Thymus (tissue), 14 donors: ENCODE measurements around the gene AKIRIN1. TPM values are rescaled to one million over a fixed set of nuclear protein-coding genes. Genes with fewer than 3 reads are reported as not detected.

Experiments
- DNase-seq, 9 donors: peaks; one replicate each; pipeline ENCODE4 v3.0.0-alpha.2; 2013; ENCODE audit warnings: low spot score in 9 of 9, low read depth in 6 of 9, missing footprints in 1 of 9
- H3K27ac ChIP-seq, 2 donors: one replicate each; pipeline ENCODE4 v1.5.1; 2013; ENCODE audit warnings: control low read depth in 1 of 2, low read depth in 1 of 2, low read length in 1 of 2, mild to moderate bottlenecking in 1 of 2, moderate library complexity in 1 of 2
- H3K27me3 ChIP-seq, 2 donors: one replicate each; pipeline ENCODE4 v1.5.1; 2013; ENCODE audit warnings: low read length in 1 of 2; ENCODE audit not compliant: control insufficient read depth in 2 of 2, insufficient read depth in 1 of 2
- H3K36me3 ChIP-seq, 2 donors: one replicate each; pipeline ENCODE4 v1.5.1; 2013; ENCODE audit warnings: low read length in 1 of 2, mild to moderate bottlenecking in 1 of 2, moderate library complexity in 1 of 2; ENCODE audit not compliant: control insufficient read depth in 2 of 2, insufficient read depth in 2 of 2
- H3K4me1 ChIP-seq, 2 donors: one replicate each; pipeline ENCODE4 v1.5.1; 2013; ENCODE audit warnings: low read length in 2 of 2; ENCODE audit not compliant: control insufficient read depth in 2 of 2, insufficient read depth in 2 of 2
- H3K4me3 ChIP-seq, 2 donors: one replicate each; pipeline ENCODE4 v1.5.1; 2013; ENCODE audit warnings: low read length in 2 of 2, control low read depth in 1 of 2, mild to moderate bottlenecking in 1 of 2
- H3K9me3 ChIP-seq, 2 donors: one replicate each; pipeline ENCODE4 v1.5.1; 2013; ENCODE audit warnings: low read length in 1 of 2, mild to moderate bottlenecking in 1 of 2; ENCODE audit not compliant: control insufficient read depth in 2 of 2, insufficient read depth in 1 of 2
- WGBS: extraction: QIAGEN DNeasy Blood & Tissue Kit; methylation state at CpG from one replicate; pipeline ENCODE4 v1.1.7; 2013; 5-methylcytosine and 5-hydroxymethylcytosine counted together
- long read RNA-seq, 10 donors: transcript quantifications; one replicate each; lab custom pipeline, GENCODE V29; 2026
- polyA plus RNA-seq: library from polyadenylated mRNA; stranded (reverse); fragments of 200-250 nt; gene quantifications from one replicate; pipeline ENCODE4 v1.2.3, GENCODE V29; 2013
- total RNA-seq: library from RNA; stranded (reverse); fragments of 120-200 nt; gene quantifications from one replicate; pipeline ENCODE4 v1.2.4, GENCODE V29; 2013
- donor health status: healthy.

Gene AKIRIN1, protein sequence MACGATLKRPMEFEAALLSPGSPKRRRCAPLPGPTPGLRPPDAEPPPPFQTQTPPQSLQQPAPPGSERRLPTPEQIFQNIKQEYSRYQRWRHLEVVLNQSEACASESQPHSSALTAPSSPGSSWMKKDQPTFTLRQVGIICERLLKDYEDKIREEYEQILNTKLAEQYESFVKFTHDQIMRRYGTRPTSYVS
- total RNA-seq = 44.2 TPM
- 40.3 TPM for polyA plus RNA-seq
- long read RNA-seq, donor 1, partial matches to known transcripts = 0 of 4 reads
- long read RNA-seq, donor 1, other reads (novel, unspliced or antisense) = 0 of 4 reads
- long read RNA-seq, donor 2, transcript AKIRIN1-202 (5 exons, 2,741 nt) = major isoform, 43 of 52 reads
- long read RNA-seq, donor 2, partial matches to known transcripts = 8 of 52 reads
- long read RNA-seq, donor 2, other reads (novel, unspliced or antisense) = 0 of 52 reads
- long read RNA-seq, donor 3, transcript AKIRIN1-202 (5 exons, 2,741 nt) = major isoform, 25 of 31 reads
- long read RNA-seq, donor 3, partial matches to known transcripts = 5 of 31 reads
- long read RNA-seq, donor 3, other reads (novel, unspliced or antisense) = 0 of 31 reads
- long read RNA-seq, donor 4, transcript AKIRIN1-202 (5 exons, 2,741 nt) = major isoform, 11 of 39 reads
- long read RNA-seq, donor 4, partial matches to known transcripts = 28 of 39 reads
- long read RNA-seq, donor 4, other reads (novel, unspliced or antisense) = 0 of 39 reads
- long read RNA-seq, donor 5, transcript AKIRIN1-202 (5 exons, 2,741 nt) = major isoform, 41 of 55 reads
- long read RNA-seq, donor 5, partial matches to known transcripts = 7 of 55 reads
- long read RNA-seq, donor 5, other reads (novel, unspliced or antisense) = 6 of 55 reads
- long read RNA-seq, donor 6, transcript AKIRIN1-202 (5 exons, 2,741 nt) = major isoform, 17 of 20 reads
- long read RNA-seq, donor 6, partial matches to known transcripts = 0 of 20 reads
- long read RNA-seq, donor 6, other reads (novel, unspliced or antisense) = 0 of 20 reads
- long read RNA-seq, donor 7, transcript AKIRIN1-202 (5 exons, 2,741 nt) = major isoform, 35 of 57 reads
- long read RNA-seq, donor 7, partial matches to known transcripts = 21 of 57 reads
- long read RNA-seq, donor 7, other reads (novel, unspliced or antisense) = 0 of 57 reads
- long read RNA-seq, donor 8, transcript AKIRIN1-202 (5 exons, 2,741 nt) = major isoform, 12 of 12 reads
- long read RNA-seq, donor 8, partial matches to known transcripts = 0 of 12 reads
- long read RNA-seq, donor 8, other reads (novel, unspliced or antisense) = 0 of 12 reads
- long read RNA-seq, donor 9, transcript AKIRIN1-202 (5 exons, 2,741 nt) = major isoform, 20 of 26 reads
- long read RNA-seq, donor 9, partial matches to known transcripts = 6 of 26 reads
- long read RNA-seq, donor 9, other reads (novel, unspliced or antisense) = 0 of 26 reads
- long read RNA-seq, donor 10, transcript AKIRIN1-202 (5 exons, 2,741 nt) = major isoform, 24 of 32 reads
- long read RNA-seq, donor 10, partial matches to known transcripts = 8 of 32 reads
- long read RNA-seq, donor 10, other reads (novel, unspliced or antisense) = 0 of 32 reads

DNA sequence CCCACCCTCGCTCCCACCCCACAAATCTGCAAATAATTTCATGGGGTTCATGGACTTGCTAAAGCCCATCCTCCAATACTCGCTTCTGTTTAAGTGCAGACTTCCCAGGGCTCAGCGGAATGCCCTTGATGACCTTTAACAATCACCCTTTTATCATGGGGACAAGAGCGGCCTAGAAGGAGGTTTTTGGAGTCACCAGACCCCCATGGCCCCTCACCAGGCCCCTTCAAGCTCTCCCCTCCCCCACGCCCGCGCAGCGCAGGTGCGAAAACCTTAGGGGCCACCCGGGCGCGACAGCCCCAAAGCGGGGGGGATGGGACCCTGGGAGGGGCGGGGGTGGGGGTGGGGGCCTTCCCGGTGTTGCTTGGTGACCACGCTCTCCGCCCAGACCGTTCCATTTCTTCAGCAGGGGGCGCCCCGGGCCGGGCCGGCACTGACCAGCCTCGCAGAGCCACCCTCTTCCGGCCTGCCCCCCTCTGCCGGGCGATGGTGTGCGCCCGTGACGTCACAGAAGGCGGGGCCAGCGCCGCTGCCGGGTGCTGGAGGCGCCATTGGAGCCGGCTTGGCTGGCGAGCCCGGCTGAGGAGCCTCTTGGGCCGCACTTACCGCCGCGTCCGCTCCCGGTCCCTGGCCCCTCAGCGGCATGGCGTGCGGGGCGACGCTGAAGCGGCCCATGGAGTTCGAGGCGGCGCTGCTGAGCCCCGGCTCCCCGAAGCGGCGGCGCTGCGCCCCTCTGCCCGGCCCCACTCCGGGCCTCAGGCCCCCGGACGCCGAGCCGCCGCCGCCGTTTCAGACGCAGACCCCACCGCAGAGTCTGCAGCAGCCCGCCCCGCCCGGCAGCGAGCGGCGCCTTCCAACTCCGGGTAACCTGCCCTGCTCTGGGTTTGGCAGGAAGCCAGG lies at the start of gene AKIRIN1:
AKIRIN1 (plus strand) TSS at position 539 of the 900 bp plus-strand sequence; CDS start at position 644, 105 bp downstream.
- peak; percentile 64 to 95 (median 86) for DNase-seq
- peak within 1 kb of the TSS; percentile 95 to 99 for H3K4me3 ChIP-seq
- no peaks in the 10 kb centered on the region for H3K27me3 ChIP-seq
- H3K4me1 ChIP-seq = peaks cover 13 to 16% of the 10 kb centered on the region in 2 donors
- H3K36me3 ChIP-seq = peaks cover 5 to 10% of the 10 kb centered on the region in 2 donors
- peak within 1 kb of the TSS; percentile 91 to 95 for H3K27ac ChIP-seq
- WGBS = under 1% methylated on average over 76 of the region's 76 CpGs
- H3K9me3 ChIP-seq = no peaks in the 10 kb centered on the region

DNA sequence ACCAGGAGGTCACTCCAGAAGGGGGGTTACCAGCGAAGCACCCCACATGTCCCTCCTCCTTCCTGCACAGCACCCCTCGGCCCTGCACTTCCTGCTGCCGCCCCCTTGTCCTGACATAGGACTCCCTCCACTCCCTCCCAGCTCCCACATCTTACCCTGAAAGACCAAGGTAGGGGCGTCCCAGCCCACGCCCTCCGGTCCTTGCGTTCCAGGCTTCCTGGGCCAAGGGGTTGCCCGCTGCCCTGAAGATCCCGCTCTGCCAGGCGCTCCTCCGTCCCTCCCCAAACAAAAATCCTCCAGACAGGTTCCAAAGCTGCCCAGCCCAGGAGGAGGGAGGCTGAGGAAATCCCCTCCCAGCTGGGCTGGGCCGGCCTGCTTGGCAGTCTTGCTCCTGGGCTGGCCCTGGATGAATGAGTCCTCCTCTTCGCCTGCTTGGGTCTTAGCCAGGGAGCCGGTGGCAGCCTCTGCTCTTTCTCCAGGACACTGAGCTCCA lies 49.5 kb upstream of the AKIRIN1 start, which contains the start of gene RHBDL2:
RHBDL2 (minus strand) TSS at position 304 of the 493 bp plus-strand sequence. CDS start 22,618 bp downstream, outside the sequence.
- Histone ChIP-seq H3K27me3 (peaks cover 0 to 4% of the 10 kb centered on the region in 2 donors), H3K36me3 (no peaks in the 10 kb centered on the region), H3K4me3 (peak within 1 kb of the TSS in 1 of 2 donors; percentile 13), H3K27ac (no peak within 1 kb of the TSS), H3K9me3 (no peaks in the 10 kb centered on the region), H3K4me1 (no peaks in the 10 kb centered on the region)
- WGBS = 91% methylated on average over 14 of the region's 14 CpGs
- DNase-seq = no peak

DNA sequence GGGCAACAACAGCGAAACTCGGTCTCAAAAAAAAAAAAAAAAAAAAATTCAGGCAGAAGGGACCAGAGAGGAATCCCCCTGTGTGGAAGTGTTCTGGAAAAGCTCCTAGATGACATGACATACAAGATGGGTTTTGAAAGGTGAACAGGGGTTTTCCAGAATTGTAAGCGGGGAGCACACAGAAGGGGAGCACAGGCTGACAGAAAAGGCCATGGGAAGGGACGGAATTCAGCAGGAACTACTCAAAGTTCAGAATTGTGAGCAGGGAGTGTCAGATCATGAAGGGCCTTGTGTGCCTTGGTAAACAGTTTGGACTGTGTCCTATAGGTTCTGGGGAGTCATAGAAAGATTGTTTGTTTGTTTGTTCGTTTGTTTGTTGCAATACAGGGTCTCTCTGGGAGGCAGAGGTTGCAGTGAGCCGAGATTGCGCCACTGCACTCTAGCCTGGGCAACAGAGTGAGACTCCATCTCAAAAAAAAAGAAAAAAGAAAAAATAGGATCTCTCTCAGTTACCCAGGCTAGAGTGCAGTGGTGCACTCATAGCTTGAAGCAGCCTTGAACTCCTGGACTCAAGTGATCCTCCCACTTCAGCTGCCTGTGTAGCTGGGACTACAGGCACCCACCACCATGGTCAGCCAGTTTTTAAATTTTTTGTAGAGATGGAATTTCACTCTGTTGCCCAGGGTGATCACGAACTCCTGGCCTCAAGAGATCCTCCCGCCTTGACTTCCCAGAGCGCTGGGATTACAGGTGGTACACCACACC lies 48.2 kb upstream of the AKIRIN1 start:
- H3K27me3 ChIP-seq = peaks cover 0 to 4% of the 10 kb centered on the region in 2 donors
- DNase-seq = no peak
- no peaks in the 10 kb centered on the region for H3K4me1 ChIP-seq
- H3K9me3 ChIP-seq = no peaks in the 10 kb centered on the region
- 98% methylated on average over 10 of the region's 10 CpGs for WGBS
- H3K36me3 ChIP-seq = no peaks in the 10 kb centered on the region
- H3K4me3 ChIP-seq = no peak overlapping the region
- no peak overlapping the region for H3K27ac ChIP-seq

DNA sequence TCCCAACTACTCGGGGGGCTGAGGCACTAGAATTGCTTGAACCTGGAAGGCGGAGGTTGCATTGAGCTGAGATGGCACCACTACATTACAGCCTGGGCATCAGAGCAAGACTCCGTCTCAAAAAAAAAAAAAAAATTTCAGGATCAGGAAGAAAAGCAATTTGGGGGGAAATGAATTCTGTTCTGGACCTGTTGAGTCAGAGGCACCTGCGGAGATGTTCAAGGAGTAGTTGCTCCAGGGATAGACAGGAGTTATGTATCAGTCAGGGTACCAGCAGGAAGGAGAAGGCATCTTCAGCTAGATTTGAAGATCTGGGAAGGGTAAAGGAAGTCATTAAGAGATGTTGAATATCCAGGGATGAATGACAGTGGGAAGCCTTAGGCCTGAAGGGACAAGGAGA lies 46.5 kb upstream of the AKIRIN1 start:
- WGBS = 98% methylated on average over 4 of the region's 4 CpGs
- peaks cover 0 to 4% of the 10 kb centered on the region in 2 donors for H3K27me3 ChIP-seq
- H3K36me3 ChIP-seq = no peaks in the 10 kb centered on the region
- H3K9me3 ChIP-seq = no peaks in the 10 kb centered on the region
- H3K4me3 ChIP-seq = no peak overlapping the region
- no peaks in the 10 kb centered on the region for H3K4me1 ChIP-seq
- no peak for DNase-seq
- no peak overlapping the region for H3K27ac ChIP-seq

DNA sequence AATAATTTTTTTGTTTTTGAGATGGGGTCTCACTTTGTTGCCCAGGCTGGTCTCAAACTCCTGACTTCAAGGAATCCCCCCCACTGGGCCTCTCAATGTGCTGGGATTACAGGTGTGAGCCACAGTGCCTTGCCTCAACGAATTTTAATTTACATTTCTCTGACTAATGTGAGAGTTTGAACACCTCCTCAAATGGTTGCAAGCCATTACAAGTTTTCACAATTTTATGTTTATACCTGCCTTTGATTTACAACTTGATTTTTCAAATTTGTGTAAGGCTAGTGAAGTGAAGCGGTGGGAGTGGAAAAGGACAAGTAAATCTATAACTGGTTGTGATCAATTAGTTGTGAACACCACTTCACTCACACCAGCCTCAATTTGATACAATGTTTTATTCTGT lies 40.5 kb upstream of the AKIRIN1 start:
- no peak overlapping the region for H3K4me3 ChIP-seq
- no peaks in the 10 kb centered on the region for H3K4me1 ChIP-seq
- no peak overlapping the region for H3K27ac ChIP-seq
- H3K36me3 ChIP-seq = no peaks in the 10 kb centered on the region
- 68% methylated on average over 2 of the region's 2 CpGs for WGBS
- no peak for DNase-seq
- H3K27me3 ChIP-seq = no peaks in the 10 kb centered on the region
- H3K9me3 ChIP-seq = no peaks in the 10 kb centered on the region

DNA sequence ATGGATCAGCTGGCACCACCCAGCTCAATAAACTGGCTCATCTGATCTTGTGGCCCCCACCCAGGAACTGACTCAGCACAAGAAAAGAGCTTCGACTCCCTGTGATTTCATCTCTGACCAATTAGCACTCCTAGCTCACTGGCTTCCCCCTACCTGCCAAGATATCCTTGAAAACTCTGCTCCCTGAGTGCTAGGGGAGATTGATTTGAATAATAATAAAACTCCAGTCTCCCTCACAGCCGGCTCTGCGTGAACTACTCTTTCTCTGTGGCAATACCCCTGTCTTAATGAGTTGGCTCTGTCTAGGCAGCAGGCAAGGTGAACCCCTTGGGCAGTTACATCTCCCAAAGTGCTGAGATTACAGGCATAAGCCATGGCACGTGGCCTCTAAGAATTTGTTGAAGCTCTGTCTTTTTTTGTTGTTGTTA lies 37.6 kb upstream of the AKIRIN1 start:
- Histone ChIP-seq H3K4me3 (no peak overlapping the region), H3K36me3 (no peaks in the 10 kb centered on the region), H3K4me1 (no peaks in the 10 kb centered on the region), H3K27me3 (no peaks in the 10 kb centered on the region), H3K9me3 (no peaks in the 10 kb centered on the region), H3K27ac (no peak overlapping the region)
- no peak for DNase-seq
- 51% methylated on average over 4 of the region's 4 CpGs for WGBS

DNA sequence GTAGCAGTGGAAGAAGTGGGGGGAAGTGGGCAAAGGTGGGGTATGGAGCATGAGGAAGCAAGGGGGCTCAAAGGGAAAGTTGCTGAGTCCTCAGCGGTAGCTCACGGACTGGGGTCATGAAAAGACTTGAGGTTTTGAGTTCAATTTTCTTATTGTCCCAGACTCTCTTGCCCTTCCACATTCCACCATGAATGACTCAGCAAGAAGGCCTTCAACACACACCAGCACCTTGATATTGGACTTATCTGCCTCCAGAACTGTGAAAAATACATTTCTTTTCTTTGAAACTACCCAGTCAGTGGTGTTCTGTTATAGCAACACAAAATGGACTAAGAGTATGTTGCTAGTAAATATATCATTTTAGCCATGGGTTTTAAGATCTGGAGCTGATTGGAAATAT lies 32.1 kb upstream of the AKIRIN1 start:
- no peak for DNase-seq
- H3K9me3 ChIP-seq = no peaks in the 10 kb centered on the region

More for the DNA sequence above, 32.1 kb upstream of the AKIRIN1 start:
- 97% methylated on average over 2 of the region's 2 CpGs for WGBS
- H3K36me3 ChIP-seq = no peaks in the 10 kb centered on the region
- no peak overlapping the region for H3K4me3 ChIP-seq
- no peaks in the 10 kb centered on the region for H3K4me1 ChIP-seq
- H3K27ac ChIP-seq = no peak overlapping the region
- no peaks in the 10 kb centered on the region for H3K27me3 ChIP-seq
